Sigmoid colon (tissue), 7 donors: ENCODE measurements around the gene MAGEB4. TPM values are rescaled to one million over a fixed set of nuclear protein-coding genes. Genes with fewer than 3 reads are reported as not detected.

Experiments
- DNase-seq: peaks from one replicate; pipeline ENCODE4 v3.0.0-alpha.2; 2019
- H3K27ac ChIP-seq, 4 donors: fragments of 200-600 bp; sonication (generic); one replicate each; pipeline ENCODE4 v1.5.1; 2016 to 2019; ENCODE audit warnings: mild to moderate bottlenecking in 1 of 4
- H3K27me3 ChIP-seq, 3 donors: fragments of 200-600 bp; sonication (generic); one replicate each; pipeline ENCODE4 v1.5.1; 2019; ENCODE audit warnings: mild to moderate bottlenecking in 1 of 3
- H3K36me3 ChIP-seq, 4 donors: fragments of 200-600 bp; sonication (generic); one replicate each; pipeline ENCODE4 v1.5.1; 2016 to 2019
- H3K4me1 ChIP-seq, 4 donors: fragments of 200-600 bp; sonication (generic); one replicate each; pipeline ENCODE4 v1.5.1; 2017 to 2019
- H3K4me3 ChIP-seq, 4 donors: fragments of 200-600 bp; sonication (generic); one replicate each; pipeline ENCODE4 v1.5.1; 2017 to 2019; ENCODE audit warnings: mild to moderate bottlenecking in 2 of 4, moderate library complexity in 1 of 4
- H3K9me3 ChIP-seq, 4 donors: fragments of 200-600 bp in 3 of 4; sonication (generic) in 3 of 4; one replicate each; pipeline versions ENCODE4 v1.5.1 to v1.6.1; 2013 to 2019
- CTCF ChIP-seq, 4 experiments: fragments of 450-650 bp in 3 of 4; fragments of 200-600 bp in 1 of 4; IDR thresholded peaks; one replicate each; pipeline ENCODE4 v1.5.1; 2016 to 2019; ENCODE audit warnings: antibody characterized with exemption in 4 of 4, mild to moderate bottlenecking in 3 of 4, moderate library complexity in 2 of 4
- EP300 ChIP-seq, 4 donors: sonication (generic); formaldehyde crosslinking; IDR thresholded peaks; one replicate each; pipeline ENCODE4 v1.6.1; 2017; ENCODE audit warnings: antibody characterized with exemption in 4 of 4
- POLR2A ChIP-seq, 2 donors: fragments of 450-650 bp; IDR thresholded peaks; one replicate each; pipeline ENCODE4 v1.6.1; 2016; ENCODE audit warnings: antibody characterized with exemption in 2 of 2, mild to moderate bottlenecking in 2 of 2, moderate library complexity in 2 of 2
- POLR2AphosphoS5 ChIP-seq, 4 donors: sonication (generic); formaldehyde crosslinking; IDR thresholded peaks; one replicate each; pipeline ENCODE4 v1.6.1; 2017; ENCODE audit warnings: antibody characterized with exemption in 4 of 4
- WGBS, 2 donors: extraction: QIAGEN DNeasy Blood & Tissue Kit; methylation state at CpG; one replicate each; pipeline ENCODE4 v1.1.7; 2013; 5-methylcytosine and 5-hydroxymethylcytosine counted together
- intact Hi-C: fragments of 100-400 bp; cut with DNase I; formaldehyde crosslinking; loops from one replicate; pipeline ENCODE4 v1.15.1; 2023
- polyA plus RNA-seq, 3 donors: library from polyadenylated mRNA; stranded (reverse); fragments of 200-250 nt; gene quantifications; one replicate each; pipeline ENCODE4 v1.2.3, GENCODE V29; 2013
- total RNA-seq, 4 donors: library from RNA; depleted of rRNA; stranded (reverse); fragments of >200 nt; gene quantifications; one replicate each; pipeline ENCODE4 v1.1.0, GENCODE V29; 2016
- donor health status: healthy with polysubstance abuse.
- donor health status: Bipolar disorder and iron deficiency.
- donor health status: healthy.

The MAGEB4 gene
- total and polyA plus RNA-seq, 7 donors = not detected

GRCh38 chrX:30261012-30261411 is 19.2 kb downstream of the MAGEB4 start:
- Histone ChIP-seq H3K4me1 (no peaks in the 10 kb centered on the region), H3K27ac (no peak overlapping the region), H3K9me3 (no peaks in the 10 kb centered on the region), H3K36me3 (no peaks in the 10 kb centered on the region), H3K27me3 (no peaks in the 10 kb centered on the region), H3K4me3 (no peak overlapping the region)
- DNase-seq = no peak
- intact Hi-C loops = no loop called here
- no peak for TF ChIP-seq CTCF (IDR thresholded peaks at IDR 0.05)
- TF ChIP-seq EP300 (IDR thresholded peaks at IDR 0.05) = no peak
- TF ChIP-seq POLR2A (IDR thresholded peaks at IDR 0.05) = no peak
- TF ChIP-seq POLR2AphosphoS5 (IDR thresholded peaks at IDR 0.05) = no peak

GRCh38 chrX:30262763-30263162 is 21.0 kb downstream of the MAGEB4 start:
- no peaks in the 10 kb centered on the region for H3K27me3 ChIP-seq
- H3K4me1 ChIP-seq = no peaks in the 10 kb centered on the region
- no peak overlapping the region for H3K27ac ChIP-seq
- no peaks in the 10 kb centered on the region for H3K9me3 ChIP-seq
- 76 to 89% methylated on average over 1 of the region's 1 CpG for WGBS, 2 donors
- H3K4me3 ChIP-seq = no peak overlapping the region
- intact Hi-C loops = no loop called here
- TF ChIP-seq POLR2A (IDR thresholded peaks at IDR 0.05) (no peak), EP300 (IDR thresholded peaks at IDR 0.05) (no peak), POLR2AphosphoS5 (IDR thresholded peaks at IDR 0.05) (no peak), CTCF (IDR thresholded peaks at IDR 0.05) (no peak)
- H3K36me3 ChIP-seq = no peaks in the 10 kb centered on the region
- no peak for DNase-seq

GRCh38 chrX:30270639-30271038 is 28.8 kb downstream of the MAGEB4 start:
- no peaks in the 10 kb centered on the region for H3K4me1 ChIP-seq
- TF ChIP-seq EP300 (IDR thresholded peaks at IDR 0.05) (no peak), POLR2AphosphoS5 (IDR thresholded peaks at IDR 0.05) (no peak), CTCF (IDR thresholded peaks at IDR 0.05) (no peak)
- no peaks in the 10 kb centered on the region for H3K9me3 ChIP-seq
- no peaks in the 10 kb centered on the region for H3K36me3 ChIP-seq
- no peak for DNase-seq
- intact Hi-C loops = no loop called here
- no peak overlapping the region for H3K4me3 ChIP-seq
- WGBS, 2 donors = 88% methylated on average over 3 of the region's 3 CpGs
- H3K27ac ChIP-seq = no peak overlapping the region
- H3K27me3 ChIP-seq = no peaks in the 10 kb centered on the region

- TF ChIP-seq POLR2A (IDR thresholded peaks at IDR 0.05) = no peak
- no peak for TF ChIP-seq EP300 (IDR thresholded peaks at IDR 0.05)
- TF ChIP-seq POLR2AphosphoS5 (IDR thresholded peaks at IDR 0.05) = no peak
- TF ChIP-seq CTCF (IDR thresholded peaks at IDR 0.05) = no peak
- no peak for DNase-seq
- Histone ChIP-seq H3K4me3 (no peak overlapping the region), H3K9me3 (no peaks in the 10 kb centered on the region), H3K36me3 (no peaks in the 10 kb centered on the region), H3K4me1 (no peaks in the 10 kb centered on the region), H3K27me3 (no peaks in the 10 kb centered on the region), H3K27ac (no peak overlapping the region)
- intact Hi-C loops = no loop called here
- 4 to 16% methylated on average over 1 of the region's 1 CpG for WGBS, 2 donors
Observed at GRCh38 chrX:30275498-30275897, 33.7 kb downstream of the MAGEB4 start.

- Histone ChIP-seq H3K27ac (no peak overlapping the region), H3K4me3 (no peak overlapping the region), H3K27me3 (no peaks in the 10 kb centered on the region), H3K36me3 (no peaks in the 10 kb centered on the region), H3K9me3 (no peaks in the 10 kb centered on the region), H3K4me1 (no peaks in the 10 kb centered on the region)
- intact Hi-C loops = no loop called here
- no peak for DNase-seq
- WGBS, 2 donors = 77 to 79% methylated on average over 1 of the region's 1 CpG
- TF ChIP-seq CTCF (IDR thresholded peaks at IDR 0.05) (no peak), POLR2AphosphoS5 (IDR thresholded peaks at IDR 0.05) (no peak), POLR2A (IDR thresholded peaks at IDR 0.05) (no peak), EP300 (IDR thresholded peaks at IDR 0.05) (no peak)
Observed at GRCh38 chrX:30278365-30278764, 36.6 kb downstream of the MAGEB4 start.
